ENCODE data around the gene SP3.

GRCh38 chr2:173964565-173965371, 405 bp downstream of the SP3 start:
- no peak for TF ChIP-seq CTCF (IDR thresholded peaks at IDR 0.05; ENCODE audit: low read depth, low read length)
- TF ChIP-seq EZH2phosphoT487 (IDR thresholded peaks at IDR 0.05; ENCODE audit: low read depth), result no peak
